GM19468 (cell line): Measurements from ENCODE around the gene PPP1R15A.
"Not testable (repeated sequence)": the region's sequence is repeated elsewhere in the genome, so short reads cannot be mapped to it uniquely, and the experiment has no call there.

ENCODE experiments used
- ATAC-seq: cut with Tn5 transposase; IDR thresholded peaks from one replicate; pipeline ENCODE4 v1.9.1; 2021; ENCODE audit warnings: mild to moderate bottlenecking, moderate library complexity, moderate number of reproducible peaks; ENCODE audit not compliant: unreplicated experiment; ENCODE audit errors: extremely low read depth

PPP1R15A gene

DNA sequence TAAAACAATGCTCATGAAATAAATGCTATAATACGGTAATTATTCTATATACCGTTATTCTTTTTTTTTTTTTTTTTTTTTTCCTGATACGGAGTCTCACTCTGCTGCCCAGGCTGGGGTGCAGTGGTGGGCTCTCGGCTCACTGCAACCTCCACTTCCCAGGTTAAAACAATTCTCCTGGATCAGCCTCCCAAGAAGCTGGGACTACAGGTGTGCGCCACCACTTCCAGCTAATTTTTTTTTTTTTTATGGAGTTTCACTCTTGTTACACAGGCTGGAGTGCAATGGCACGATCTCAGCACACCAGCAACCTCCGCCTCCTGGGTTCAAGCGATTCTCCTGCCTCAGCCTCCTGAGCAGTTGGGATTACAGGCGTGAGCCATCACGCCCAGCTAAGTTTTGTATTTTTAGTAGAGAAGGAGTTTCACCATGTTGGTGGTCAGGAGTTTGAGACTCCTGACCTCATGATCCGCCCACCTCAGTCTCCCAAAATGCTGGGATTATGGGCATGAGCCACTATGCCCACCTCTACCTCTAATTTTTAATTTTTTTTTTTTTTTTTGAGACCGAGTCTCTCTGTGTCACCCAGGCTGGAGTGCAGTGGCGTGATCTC, 6.9 kb downstream of the PPP1R15A start:
- no peak for ATAC-seq

DNA sequence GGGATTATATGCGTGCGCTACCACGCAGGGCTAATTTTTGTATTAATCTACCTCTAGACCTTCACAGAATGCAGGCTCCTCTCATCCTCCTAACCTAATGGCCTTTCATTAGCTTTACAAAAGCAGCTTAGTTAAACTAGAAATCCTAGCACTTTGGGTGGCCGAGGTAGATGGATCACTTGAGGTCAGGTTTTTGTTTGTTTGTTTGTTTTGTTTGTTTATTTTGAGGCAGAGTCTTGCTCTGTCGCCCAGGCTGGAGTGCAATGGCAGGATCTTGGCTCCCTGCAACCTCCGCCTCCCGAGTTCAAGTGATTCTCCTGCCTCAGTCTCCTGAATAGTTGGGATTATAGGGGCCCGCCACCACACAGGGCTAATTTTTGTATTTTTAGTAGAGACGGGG, 7.5 kb downstream of the PPP1R15A start:
- ATAC-seq = not testable (repeated sequence)

DNA sequence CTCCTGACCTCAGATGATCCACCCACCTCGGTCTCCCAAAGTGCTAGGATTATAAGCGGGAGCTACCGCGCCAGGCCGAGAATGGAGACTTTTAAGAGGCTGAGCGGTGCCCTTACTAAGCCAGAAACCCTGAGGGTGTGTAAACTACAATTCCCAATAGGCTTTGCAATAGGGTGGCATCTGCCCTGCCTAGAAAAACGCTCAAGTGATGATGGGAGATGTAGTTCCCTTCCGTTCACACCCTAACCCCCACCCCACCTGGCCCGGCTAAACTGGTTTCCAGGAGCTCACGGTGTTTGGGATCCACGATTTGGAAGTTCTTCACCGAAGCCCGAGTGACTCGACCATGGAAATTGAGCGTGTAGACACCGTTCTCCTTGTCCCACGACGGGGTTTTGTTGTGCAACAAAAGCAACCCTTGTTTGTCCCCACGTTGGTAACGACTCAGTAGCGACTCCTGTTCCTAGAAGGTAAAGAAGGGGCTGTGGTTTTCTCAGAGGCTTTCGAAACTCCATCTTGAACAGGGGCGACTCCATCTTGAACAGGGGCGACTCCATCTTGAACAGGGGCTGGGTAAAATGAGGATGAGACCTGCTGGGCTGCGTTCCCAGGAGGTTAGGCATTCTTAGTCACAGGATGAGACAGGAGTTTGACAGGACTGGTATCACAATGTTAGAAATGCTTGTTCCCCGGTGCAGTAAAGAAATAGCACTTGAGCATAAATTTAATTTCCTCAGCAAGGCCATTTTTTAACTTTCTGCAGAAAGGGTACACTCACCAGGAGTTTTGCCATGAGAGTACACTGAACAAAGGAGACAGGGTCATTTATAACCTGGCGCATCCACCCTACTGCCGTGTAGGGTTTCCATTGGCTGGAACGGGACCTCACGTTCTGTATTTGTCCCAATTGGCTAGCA, 9.8 kb downstream of the PPP1R15A start:
- ATAC-seq = no peak

DNA sequence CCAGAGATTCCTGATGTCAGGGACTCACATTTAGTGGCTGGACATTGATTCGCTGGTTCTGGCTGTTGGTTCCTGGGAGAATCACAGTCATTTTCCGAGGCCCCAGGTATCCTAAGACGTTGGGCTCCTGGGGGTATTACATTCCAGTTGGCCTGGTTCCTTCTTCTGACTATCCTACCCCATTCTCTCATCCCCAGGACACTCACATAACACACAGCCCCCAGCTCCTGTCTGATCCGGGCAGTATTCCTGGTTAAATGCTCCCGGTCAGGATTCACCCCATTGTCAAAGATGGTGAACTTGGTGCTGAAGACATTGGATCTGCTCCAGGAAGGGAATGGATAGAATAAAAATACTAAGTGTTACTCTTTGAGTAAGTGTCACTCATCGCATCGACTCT, 11.5 kb downstream of the PPP1R15A start:
- no peak for ATAC-seq

DNA sequence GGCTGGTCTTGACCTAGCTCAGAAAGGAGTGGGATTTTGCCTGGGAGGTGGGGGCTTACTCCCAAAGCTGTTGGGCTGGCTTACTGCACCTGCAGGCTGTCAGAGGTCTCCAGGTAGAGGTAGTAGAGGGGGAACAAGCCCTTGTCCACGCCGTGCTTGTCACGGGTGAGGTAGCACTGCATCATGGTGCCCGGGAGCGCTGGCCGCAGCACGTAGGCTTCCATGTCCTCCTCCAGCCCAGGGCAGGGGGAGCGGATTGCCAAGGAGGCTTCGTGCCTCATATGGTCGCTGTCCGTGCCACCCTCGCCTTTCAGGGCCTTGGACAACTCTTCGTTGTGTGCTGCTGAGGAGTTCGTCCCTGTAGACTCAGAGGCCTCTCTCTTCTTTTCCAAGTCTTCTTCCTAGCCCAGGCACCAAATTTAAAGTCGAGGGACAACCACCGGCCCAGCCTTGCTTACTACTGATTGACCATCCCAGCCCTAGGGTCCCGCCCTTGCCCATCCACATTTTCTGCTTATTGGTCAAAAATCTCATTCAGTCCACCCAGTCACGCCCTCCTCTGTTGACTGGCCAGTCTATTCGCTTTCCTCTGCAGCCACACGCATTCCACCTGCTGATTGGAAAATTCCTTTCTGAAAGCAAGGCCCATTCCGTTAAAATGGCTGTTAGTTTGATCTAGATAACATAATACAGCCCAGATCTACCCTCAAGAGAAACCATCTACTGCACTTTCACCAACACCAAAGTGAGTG, 15.8 kb downstream of the PPP1R15A start:
- no peak for ATAC-seq

DNA sequence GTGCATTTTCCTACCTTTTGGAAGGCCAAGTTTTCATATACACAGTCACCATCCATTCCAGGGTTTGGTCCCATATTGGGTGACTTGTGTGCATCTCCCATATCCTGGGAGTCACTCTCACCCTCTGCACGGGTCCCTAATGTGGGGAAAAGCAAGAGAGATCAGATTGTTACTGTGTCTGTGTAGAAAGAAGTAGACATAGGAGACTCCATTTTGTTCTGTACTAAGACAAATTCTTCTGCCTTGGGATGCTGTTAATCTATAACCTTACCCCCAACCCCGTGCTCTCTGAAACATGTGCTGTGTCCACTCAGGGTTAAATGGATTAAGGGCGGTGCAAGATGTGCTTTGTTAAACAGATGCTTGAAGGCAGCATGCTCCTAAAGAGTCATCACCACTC, 17.3 kb downstream of the PPP1R15A start:
- not testable (repeated sequence) for ATAC-seq

DNA sequence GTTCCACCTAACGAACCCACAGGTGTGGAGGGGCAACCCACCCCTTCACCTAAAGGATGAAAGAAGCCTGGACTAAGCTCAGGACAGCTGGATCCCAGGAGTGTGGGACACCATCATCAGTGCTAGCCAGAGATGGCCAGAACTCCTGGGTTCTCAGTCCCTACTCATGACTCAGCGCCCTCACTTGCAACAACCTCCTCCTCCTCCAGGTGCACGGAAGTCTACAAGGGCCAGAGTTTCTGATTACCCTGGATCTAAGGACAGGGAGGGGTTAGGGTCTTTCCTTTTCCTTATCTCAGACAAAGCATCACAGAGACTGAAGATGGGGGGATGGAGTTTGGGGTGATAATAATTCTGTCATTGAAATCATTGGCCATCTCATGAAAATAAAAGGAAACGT, 18.3 kb downstream of the PPP1R15A start:
- no peak for ATAC-seq

DNA sequence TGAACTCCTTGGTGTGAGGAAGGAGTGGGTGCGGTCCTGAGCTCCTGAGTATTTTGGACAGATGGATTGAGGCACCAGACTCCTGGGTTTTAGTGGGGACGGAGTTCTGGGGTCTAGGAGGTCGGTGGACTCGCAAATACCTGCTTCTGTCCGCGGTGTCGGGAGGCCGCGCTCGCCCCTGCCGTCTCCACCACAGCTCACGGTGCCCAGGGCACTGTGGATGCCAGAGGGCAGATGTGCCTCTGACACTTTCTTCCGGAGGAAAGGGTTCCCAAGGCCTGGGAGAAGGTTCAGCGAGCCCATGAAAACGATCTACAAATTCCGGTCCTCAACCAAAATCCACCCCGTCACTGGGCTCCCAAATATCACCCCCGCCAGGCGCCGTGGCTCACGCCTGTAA, 23.0 kb downstream of the PPP1R15A start:
- no peak for ATAC-seq

DNA sequence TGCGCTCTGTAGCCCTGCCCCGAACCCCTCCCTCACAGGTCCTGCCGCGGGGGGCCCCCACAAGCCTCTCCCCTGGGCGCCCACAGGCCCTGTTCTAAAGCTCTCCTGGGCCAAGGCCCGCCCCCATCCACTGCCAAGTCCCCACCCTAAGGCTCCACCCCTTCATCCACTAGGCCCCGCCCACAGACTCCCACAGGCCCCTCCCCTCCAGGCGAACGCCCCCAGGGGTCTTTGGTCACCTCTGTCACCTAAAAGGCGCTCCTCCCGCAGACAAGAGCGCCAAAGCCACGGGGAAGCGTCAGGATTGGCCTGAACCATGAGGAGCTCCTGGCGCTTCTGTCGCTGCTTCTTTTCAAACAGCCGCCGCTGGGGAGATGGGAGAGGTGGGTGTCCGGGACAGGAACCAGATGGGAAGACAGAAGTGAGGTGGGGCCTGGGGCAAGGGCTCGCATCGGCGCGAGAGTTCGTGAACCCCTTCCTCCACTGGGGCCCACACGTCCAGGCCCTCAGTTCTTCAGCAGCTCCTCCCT, 24.0 kb downstream of the PPP1R15A start:
- ATAC-seq = no peak

DNA sequence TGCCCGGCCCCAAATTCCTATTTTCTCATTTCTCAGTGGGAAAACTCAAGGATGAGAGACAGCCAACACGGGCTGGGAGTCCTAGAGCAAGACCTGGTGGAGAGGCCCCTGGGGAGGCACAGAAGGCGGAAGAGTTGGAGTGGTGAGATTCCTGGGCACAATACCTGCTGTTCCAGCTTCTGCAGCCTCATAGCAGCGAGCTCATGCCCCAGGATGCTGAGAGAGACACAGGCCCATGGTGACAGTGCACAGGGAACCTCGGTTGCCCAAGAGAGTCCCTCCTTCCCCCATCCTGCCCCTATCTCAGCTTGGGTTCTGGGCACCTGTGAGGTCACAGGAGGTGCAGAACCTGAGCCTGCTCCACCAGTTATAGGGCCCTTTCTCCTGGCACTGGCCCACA, 25.0 kb downstream of the PPP1R15A start:
- no peak for ATAC-seq

DNA sequence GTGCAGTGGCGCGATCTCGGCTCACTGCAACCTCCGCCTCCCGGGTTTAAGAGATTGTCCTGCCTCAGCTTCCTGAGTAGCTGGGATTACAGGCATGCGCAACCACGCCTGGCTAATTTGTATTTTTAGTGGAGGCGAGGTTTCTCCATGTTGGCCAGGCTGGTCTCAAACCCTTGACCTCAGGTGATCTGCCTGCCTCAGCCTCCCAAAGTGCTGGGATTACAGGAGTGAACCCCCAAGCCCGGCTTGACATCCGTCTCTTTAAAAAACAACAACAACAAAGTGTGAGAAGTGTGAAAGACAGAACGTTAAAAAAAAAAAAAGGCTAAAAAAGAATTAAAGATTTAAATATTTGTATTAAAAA, 27.1 kb downstream of the PPP1R15A start:
- ATAC-seq = not testable (repeated sequence)

DNA sequence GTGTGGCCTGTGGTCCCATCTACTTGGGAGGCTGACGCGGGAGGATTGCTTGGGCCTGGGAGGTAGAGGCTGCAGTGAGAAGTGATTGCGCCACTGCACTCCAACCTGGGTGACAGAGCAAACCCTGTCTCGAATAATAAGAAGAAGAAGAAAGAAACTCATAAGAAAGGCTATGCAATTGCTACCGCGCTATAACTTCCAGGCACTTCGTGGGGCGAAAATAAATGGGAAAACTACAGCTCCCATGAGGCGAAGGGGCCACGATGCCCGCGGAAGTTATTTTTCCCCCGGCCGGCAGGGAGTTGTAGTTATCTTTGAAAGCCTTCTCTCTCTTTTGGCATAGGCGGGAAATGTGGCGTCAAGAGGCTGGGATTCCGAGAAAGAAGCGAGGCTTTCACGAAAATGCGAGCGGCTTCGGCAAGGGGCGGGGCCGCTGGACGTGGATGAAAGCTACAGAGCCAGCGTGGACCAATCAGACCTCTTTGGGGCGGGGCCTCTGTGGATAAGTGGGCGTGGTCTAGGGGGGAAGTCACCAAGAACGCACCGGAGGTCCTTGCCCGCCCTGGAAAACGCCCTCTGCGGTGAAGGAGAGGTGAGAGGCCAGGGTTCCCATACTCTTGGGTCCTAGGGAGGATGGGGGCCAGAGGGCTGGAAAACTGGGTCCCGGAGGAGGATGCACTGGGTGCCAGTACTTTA, 27.7 kb downstream of the PPP1R15A start, which contains the start of gene NUCB1:
NUCB1 (plus strand) TSS at position 532 of the 696 bp plus-strand sequence. CDS start 485 bp downstream, outside the sequence.
- ATAC-seq = peak; percentile 54

DNA sequence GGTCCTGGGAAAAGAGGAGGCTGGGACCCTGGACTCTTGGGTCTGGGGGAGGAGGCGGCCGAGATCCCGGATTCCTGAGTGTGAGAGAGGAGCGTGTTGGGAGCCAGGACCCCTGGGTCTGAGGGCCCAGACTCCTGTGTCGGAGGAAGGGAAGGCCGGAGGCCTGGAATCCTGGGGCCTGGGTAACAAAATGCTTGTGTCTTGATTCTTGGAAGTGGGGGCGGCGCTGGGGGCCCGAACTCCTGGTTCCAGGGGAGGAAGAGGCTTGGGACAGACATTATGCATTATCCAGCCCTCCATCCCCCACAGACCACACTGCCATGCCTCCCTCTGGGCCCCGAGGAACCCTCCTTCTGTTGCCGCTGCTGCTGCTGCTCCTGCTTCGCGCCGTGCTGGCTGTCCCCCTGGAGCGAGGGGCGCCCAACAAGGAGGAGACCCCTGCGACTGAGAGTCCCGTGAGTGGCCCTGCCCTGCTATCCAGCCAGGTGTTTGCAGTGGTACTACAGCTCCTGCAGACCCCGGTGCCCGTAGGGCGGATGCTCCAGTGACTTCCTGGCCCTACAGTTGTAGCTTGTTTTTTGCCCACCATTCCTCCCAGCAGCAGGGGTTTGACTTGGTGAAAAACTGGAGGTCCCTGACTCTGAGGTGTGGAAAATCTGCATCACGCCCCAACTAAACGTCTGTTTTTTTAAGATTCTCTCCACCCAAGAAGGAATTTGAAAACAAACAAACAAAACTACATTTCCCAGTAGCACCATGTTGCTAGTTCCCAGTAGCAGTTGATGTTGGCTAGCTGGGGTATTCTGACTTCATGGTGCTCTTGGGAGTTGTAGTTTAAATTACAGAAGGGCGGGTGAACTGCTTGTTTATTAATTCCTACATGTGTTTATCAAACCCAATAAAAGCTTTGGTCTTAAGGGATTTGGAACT, 28.5 kb downstream of the PPP1R15A start:
- no peak for ATAC-seq

DNA sequence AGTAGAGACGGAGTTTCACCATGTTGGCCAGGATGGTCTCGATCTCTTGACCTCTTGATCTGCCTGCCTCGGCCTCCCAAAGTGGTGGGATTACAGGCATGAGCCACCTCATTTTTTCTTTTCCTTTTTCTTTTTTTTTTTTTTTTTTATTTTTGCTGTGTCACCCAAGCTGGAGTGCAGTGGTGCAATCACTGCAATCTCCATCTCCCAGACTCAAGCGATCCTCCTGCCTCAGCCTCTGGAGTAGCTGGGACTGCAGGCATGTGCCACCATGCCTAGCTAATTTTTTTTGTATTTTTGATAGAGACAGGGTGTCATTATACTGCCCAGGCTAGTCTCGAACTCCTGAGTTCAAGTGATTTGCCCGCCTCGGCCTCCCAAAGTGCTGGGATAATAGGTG, 30.1 kb downstream of the PPP1R15A start:
- not testable (repeated sequence) for ATAC-seq

DNA sequence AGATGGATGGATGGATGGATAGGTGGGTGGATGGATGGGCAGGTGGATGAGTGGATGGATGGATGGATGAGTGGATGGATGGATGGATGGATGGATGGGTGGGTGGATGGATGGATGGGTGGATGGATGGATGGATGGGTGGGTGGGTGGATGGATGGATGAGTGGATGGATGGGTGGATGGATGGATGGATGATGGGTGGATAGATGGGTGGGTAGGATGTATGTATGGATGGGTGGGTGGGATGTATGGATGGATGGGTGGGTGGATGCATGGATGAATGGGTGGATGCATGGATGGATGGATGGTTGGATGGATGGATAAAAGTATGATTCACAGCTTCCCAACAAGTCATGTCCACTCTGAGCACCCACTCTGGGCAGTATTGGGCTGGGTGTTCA, 31.6 kb downstream of the PPP1R15A start:
- not testable (repeated sequence) for ATAC-seq

DNA sequence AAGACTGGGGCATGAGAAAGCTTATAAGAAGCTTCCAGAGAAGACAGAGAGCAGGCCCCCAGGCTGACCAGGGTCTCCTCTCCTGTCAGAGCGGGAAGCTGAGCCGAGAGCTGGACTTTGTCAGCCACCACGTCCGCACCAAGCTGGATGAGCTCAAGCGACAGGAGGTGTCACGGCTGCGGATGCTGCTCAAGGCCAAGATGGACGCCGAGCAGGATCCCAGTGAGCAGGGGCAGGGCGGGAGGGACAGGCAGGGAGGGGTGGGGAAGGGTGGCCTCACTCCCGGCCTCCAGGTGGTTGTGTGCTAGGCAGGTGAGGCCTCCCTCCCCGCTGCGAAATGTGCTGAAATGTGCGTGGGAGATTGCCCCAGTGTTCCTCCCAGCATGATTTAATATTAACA, 33.4 kb downstream of the PPP1R15A start:
- ATAC-seq = no peak

DNA sequence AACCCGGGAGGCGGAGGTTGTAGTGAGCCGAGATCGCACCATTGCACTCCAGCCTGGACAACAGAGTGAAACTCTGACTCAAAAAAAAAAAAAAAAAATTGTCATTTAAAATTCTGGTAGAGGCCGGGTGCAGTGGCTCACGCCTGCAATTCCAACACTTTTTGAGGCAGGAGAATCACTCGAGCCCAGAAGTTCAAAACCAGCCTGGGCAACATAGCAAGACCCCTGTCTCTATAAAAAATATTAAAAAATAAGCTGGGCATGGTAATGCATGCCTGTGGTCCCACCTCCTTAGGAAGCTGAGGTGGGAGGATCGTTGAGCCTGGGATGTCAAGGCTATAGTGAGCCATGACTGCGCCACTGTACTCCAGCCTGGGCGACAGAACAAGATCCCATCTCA, 34.1 kb downstream of the PPP1R15A start:
- ATAC-seq = no peak

DNA sequence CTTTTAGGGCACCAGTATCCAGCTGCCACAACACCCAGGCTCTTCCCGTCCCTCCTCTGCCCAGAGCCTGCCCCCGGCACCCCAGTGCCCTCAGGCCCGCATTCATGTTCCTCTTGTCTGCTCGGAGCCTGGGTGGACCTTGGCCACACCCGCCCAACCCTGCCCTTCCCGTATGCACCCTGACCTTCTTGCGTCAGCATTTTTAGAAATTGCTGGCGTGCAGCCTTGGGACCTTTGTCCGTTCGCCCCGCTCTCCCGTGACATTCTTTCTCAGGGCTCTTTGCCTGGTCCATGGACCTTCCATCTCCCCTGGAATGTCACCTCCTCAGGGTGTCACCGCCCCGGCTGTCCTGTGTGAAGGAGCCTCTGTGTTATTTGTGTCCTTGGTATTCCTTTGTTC, 35.5 kb downstream of the PPP1R15A start:
- ATAC-seq = no peak
